DMS114 treated with DMSO at 0.1 percent for 48 hours (cell line): Measurements from ENCODE around the gene TBX3.

Source experiments
- DNase-seq: peaks from one replicate; lab custom pipeline; 2025; ENCODE audit not compliant: unreplicated experiment; lab: John Stamatoyannopoulos, UW

TBX3 gene

DNA sequence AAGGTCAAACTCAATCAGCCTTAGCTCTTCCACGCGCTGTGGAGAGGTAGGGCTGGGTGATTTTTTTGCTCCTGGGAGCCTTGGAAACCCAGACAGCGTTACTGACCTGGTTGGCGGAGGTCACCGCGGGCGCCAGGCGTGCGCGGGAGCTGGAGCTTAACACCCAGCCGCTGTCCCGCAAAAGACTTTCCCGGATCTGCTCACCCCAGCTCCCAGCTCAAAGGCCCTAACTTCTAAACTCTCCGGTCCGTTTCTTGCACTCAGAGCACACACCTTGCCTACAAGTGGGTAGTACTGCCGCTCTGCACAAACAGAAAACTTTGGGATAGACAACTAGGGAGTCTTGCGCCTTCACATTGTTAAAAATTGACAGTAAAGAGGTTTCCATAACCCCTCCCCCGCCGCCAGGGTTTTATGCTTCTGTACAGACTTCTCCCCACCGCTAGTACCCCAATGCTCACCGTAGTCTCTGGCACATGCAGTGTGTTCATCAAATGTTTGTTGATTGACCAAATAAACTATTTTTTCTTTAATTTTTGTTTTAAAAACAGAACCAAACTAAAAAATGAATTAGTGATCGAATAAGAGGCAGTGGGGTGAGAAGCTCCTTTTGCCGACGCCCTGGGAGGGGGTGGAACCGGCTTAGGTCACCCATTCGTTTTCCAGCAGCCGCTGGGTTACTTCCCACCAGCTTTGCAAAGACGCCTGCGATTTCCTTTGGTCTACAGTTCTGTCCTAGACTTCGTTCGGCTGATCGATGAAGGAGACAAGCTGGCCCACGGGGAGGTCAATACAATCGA lies 12.7 kb upstream of the TBX3 start:
- DNase-seq: no peak

DNA sequence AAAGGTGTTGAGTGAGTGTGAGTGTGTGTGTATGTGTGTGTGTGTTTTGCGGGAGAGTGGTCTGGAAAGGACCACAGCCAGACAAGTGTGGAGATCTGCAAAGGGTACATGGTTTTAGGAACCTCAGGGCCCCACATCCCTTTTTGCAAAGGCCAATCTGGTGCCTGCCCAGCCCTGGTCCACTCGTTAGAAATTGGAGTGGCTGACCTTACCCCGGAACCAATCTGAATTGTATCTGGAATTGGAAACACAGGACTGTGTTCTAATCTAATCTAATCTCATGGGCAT lies 11.3 kb upstream of the TBX3 start:
- DNase-seq: no peak

GRCh38 chr12:114694436-114695304 lies 10.7 kb upstream of the TBX3 start:
- no peak for DNase-seq

DNA sequence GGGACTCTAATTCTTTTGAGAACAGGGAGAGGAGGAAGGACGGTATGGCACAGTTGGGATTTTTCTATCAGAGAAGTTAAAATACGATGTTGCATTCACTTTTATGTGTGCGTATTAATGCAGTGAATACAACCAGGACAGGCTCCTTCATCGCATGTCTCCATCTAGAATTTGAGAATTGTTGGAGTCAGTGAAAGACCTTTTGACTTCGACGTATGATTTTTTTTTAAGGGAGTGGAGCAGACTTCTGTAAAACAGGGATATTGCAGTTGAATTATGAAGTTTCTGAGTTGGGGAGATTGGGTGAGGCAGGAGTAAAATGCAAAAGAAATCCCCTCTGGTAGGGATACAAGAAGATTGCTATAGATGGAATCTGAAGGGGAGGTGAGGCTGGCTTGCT lies 9.6 kb upstream of the TBX3 start:
- DNase-seq: no peak

DNA sequence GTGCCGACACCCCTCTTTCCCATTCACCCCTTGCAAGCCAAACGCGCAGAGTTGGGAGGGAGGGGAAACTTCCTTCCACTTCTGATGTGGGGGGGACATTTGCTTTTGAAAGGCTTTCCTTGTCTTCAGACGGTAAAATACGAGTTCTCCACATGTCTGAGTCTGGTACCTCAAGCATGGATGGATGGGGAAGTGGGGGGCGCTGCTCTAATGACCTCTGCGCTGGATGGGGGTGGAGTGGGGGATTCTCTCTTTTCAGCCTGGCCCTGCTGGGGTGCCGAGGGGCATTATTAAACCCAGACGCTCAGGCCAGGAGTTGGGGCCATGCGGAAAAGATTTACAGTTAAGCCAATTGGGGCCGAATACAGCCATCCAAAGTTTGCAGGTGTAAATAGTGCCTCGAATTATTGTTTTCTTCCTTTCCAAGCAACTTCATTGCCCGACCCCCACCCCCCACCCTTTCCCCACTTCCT lies 9.1 kb upstream of the TBX3 start:
- DNase-seq: no peak

DNA sequence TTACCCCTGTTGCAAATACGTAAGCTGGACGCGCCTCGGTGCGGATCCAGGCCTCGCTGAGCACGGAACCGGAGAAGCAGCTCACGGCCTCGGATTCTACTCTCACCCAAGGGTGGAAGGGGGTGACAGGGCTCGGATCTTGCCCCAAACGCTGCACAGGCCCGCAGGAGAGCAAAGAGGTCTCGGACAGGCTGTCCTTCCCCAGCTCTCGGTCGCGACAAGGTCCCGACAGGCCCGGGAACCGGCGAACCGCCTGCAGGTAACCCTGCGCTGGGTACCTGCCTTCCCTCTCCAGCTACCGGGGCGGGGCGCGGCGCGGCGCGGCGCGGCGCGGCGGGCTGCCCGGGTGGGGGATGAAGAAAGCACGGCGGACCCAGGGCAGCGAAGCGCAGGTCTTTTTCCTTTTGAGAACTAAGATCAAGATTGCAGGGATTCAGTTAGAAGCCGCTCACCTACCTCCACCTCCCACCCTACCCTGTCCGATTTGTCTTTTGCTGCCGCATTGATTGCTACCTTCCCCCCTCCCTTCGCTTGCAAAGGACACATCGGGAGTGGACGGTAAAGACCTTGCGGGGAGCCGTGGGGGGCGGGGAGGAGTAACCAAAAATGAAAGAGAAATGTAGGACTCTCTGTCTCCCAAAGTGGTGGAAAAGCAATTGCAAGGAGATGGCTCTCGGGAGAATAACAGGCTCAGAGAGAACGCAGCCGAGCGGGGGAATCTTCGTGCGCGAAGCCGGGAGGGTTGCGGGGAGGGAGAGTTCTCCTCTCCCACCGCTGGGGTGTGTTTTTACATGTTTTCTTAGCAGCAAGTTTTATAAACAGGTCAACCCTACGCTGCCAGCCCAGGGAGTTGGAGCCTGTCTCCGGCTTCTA lies 8.4 kb upstream of the TBX3 start:
- no peak for DNase-seq

DNA sequence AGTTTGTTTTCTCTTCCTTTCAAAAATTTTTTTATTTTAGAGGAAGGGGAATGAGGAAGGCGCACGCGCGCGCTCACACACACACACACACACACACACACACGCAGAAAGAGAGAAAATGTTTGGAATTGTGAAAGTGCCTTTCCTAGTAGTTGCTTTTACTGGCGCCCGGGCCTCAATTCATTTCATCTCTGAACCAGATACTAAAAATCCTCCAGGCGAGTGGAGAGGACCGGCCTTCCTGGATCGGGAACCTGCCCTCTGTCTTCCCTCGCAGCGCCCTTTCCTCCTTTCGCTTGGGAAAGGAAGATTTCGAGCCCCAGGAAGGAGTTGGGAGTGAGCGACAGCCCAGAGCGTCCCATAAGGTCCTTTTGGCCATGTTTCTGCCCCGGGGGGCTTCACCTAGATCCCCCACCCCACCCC lies 7.8 kb upstream of the TBX3 start:
- no peak for DNase-seq

DNA sequence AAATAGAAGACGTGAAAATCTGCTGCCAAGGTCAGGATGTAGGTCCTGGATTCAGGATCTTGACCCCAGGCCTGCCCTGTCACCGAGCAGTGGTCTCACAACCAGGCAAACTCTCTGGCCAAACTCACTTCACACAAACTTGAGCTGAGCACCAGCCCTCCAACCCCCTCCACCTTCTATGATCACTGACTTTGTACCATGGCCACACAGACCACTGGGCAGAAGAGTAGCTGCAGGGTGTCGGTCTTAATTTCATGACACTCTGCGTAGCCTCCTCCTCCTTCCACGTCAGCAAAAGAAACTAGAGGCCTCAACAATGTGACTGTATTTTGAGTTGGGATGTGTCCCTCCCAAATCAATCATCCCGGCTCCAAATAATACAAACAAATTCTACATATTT lies 7.2 kb upstream of the TBX3 start:
- no peak for DNase-seq

GRCh38 chr12:114690267-114691135 lies 6.5 kb upstream of the TBX3 start:
- no peak for DNase-seq

GRCh38 chr12:114689075-114689994 lies 5.4 kb upstream of the TBX3 start:
- no peak for DNase-seq

DNA sequence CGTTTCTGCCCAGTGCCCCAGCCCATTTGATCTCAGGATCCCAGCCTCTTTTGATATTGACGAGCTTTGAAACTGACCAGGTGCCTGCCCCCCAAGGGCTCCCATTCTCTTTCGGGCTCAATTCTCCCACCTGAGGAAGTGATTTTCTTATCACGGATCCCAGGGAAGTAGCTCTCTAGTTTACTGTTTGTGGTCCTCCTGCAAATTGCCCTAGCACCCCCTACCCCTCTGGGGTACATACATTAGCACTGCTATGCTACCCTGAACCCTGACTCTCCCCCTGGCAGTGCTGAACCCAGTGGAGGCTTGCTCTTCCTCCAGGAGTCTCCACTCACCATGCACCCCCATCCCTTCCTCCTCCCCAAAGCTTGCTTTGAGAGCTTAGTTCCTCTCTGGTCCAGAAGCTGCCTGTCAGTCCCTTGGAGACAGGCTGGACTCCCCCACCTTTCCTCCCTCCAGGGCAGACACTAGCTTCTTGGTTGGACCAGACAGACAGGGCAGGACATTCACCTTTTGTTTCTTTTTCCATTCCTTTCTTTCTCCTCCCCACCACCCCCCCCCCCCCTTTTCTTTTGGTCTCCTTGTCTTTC lies 4.4 kb upstream of the TBX3 start:
- no peak for DNase-seq

DNA sequence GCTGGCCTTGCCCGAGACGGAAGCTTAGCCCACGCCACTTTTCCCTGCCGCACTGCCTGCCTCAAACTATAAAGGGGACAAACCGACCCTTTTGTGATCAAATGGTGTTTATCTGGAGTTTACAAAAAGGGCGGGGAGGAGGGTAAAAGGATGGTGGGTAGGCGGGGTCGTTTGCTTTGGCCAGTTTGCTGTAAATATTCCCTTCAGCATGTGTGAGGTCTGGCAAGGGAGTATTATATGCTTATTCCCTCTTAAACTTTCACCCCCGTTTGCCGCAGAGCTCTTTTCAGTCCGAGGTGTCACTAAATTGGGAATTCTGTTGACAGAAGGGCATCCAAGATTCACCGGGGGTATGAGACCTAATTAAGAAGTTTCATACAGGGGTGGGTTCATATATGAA lies 3.8 kb upstream of the TBX3 start:
- DNase-seq: no peak

- no peak for DNase-seq
These were observed 3.0 kb upstream of the TBX3 start for GRCh38 chr12:114686773-114687500.

- no peak for DNase-seq
These were observed 2.4 kb upstream of the TBX3 start for GRCh38 chr12:114686426-114686772.

GRCh38 chr12:114685869-114686268 lies 1.9 kb upstream of the TBX3 start:
- DNase-seq: no peak

DNA sequence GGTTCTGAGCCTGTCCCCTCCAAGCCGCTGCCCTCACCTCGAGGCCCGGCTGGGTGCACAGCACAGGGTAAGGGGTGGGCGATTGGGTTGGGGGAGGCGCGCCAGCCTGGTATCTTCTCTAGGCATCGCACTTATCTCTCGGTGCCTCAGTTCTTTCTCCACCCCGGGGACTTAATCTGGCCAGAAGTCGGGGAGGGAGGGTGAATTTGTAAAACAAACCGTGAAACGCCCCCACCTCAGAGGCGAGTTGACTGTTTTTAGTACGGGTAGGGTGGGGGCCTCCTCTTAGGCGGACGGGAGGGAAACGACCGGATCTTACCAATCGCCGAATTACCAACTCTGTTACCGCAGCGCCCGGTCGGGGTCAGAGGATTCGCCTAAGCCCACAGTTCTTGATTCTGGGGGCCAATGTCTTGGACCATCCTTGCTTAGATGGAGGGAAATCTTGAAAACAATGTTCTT lies 1.4 kb upstream of the TBX3 start:
- no peak for DNase-seq

- no peak for DNase-seq
These were observed 897 bp upstream of the TBX3 start for GRCh38 chr12:114684870-114685273.

GRCh38 chr12:114683709-114684097 lies 272 bp downstream of the TBX3 start:
- no peak for DNase-seq
